H9 (cell line): ENCODE results near the gene STAT3. TPM values are rescaled to one million over a fixed set of nuclear protein-coding genes. Genes with fewer than 3 reads are reported as not detected.

Experiments used
- DNase-seq: peaks from one replicate; pipeline ENCODE4 v3.0.0-alpha.2; 2017
- H2AFZ ChIP-seq: one replicate; pipeline ENCODE4 v1.6.1; 2013; ENCODE audit warnings: mild to moderate bottlenecking, low read length, control low read depth, moderate library complexity
- H2AK5ac ChIP-seq: 2 replicates; pipeline ENCODE4 v1.6.1; 2013; ENCODE audit warnings: low read length, control low read depth, mixed read lengths; ENCODE audit not compliant: insufficient read length
- H2BK120ac ChIP-seq: one replicate; pipeline ENCODE4 v1.6.1; 2013; ENCODE audit warnings: low read depth, mild to moderate bottlenecking, low read length, control low read depth, inconsistent platforms; ENCODE audit not compliant: poor library complexity, severe bottlenecking
- H2BK12ac ChIP-seq: 2 replicates; pipeline ENCODE4 v1.6.1; 2013; ENCODE audit warnings: low read length, control low read depth, mixed read lengths, low read depth; ENCODE audit not compliant: insufficient read length
- H2BK15ac ChIP-seq: 2 replicates; pipeline ENCODE4 v1.6.1; 2013; ENCODE audit warnings: low read depth, low read length, control low read depth
- H2BK20ac ChIP-seq: one replicate; pipeline ENCODE4 v1.6.1; 2013; ENCODE audit warnings: low read depth, mild to moderate bottlenecking, low read length, control low read depth, inconsistent platforms; ENCODE audit not compliant: poor library complexity, severe bottlenecking
- H2BK5ac ChIP-seq: 2 replicates; pipeline ENCODE4 v1.6.1; 2013; ENCODE audit warnings: low read length, control low read depth, mixed read lengths; ENCODE audit not compliant: insufficient read length
- H3K14ac ChIP-seq: 2 replicates; pipeline ENCODE4 v1.6.1; 2013; ENCODE audit warnings: low read length, control low read depth; ENCODE audit not compliant: insufficient read depth
- H3K18ac ChIP-seq: 2 replicates; pipeline ENCODE4 v1.6.1; 2013; ENCODE audit warnings: low read depth, mild to moderate bottlenecking, mixed read lengths, low read length, control low read depth; ENCODE audit not compliant: insufficient read length
- H3K23ac ChIP-seq: 2 replicates; pipeline ENCODE4 v1.6.1; 2013; ENCODE audit warnings: low read length, control low read depth, mixed read lengths, low read depth; ENCODE audit not compliant: insufficient read length
- H3K23me2 ChIP-seq: 2 replicates; pipeline ENCODE4 v1.6.1; 2013; ENCODE audit warnings: low read depth, mild to moderate bottlenecking, mixed read lengths, low read length, control low read depth; ENCODE audit not compliant: insufficient read length, poor library complexity, severe bottlenecking
- H3K27ac ChIP-seq: 2 replicates; pipeline ENCODE4 v1.5.1; 2013; ENCODE audit warnings: low read length, control low read depth, mixed read lengths, low read depth; ENCODE audit not compliant: insufficient read length
- H3K27me3 ChIP-seq: 2 replicates; pipeline ENCODE4 v1.6.1; 2013; ENCODE audit warnings: low read length, control low read depth, inconsistent platforms; ENCODE audit not compliant: insufficient read depth
- H3K4ac ChIP-seq: 2 replicates; pipeline ENCODE4 v1.6.1; 2013; ENCODE audit warnings: low read depth, mild to moderate bottlenecking, control low read depth, inconsistent platforms, low read length, moderate library complexity
- H3K4me1 ChIP-seq: 2 replicates; pipeline ENCODE4 v1.6.1; 2013; ENCODE audit warnings: low read length, control low read depth, inconsistent platforms; ENCODE audit not compliant: insufficient read depth
- H3K4me2 ChIP-seq: 2 replicates; pipeline ENCODE4 v1.6.1; 2013; ENCODE audit warnings: low read length, control low read depth, mixed read lengths; ENCODE audit not compliant: insufficient read length, insufficient read depth
- H3K56ac ChIP-seq: 2 replicates; pipeline ENCODE4 v1.6.1; 2013; ENCODE audit warnings: low read depth, mild to moderate bottlenecking, mixed read lengths, low read length, control low read depth; ENCODE audit not compliant: insufficient read length
- H3K79me1 ChIP-seq: 2 replicates; pipeline ENCODE4 v1.6.1; 2013; ENCODE audit warnings: low read depth, mild to moderate bottlenecking, moderate library complexity, low read length, control low read depth, inconsistent platforms; ENCODE audit not compliant: insufficient read depth, poor library complexity, severe bottlenecking
- H3K79me2 ChIP-seq: 2 replicates; pipeline ENCODE4 v1.6.1; 2013; ENCODE audit warnings: low read length, control low read depth, inconsistent platforms; ENCODE audit not compliant: insufficient read depth
- H3K9ac ChIP-seq: 2 replicates; pipeline ENCODE4 v1.6.1; 2013; ENCODE audit warnings: low read length, control low read depth, mixed read lengths; ENCODE audit not compliant: insufficient read length; ENCODE audit errors: extremely low read depth
- H3K9me3 ChIP-seq: one replicate; pipeline ENCODE4 v1.6.1; 2013; ENCODE audit warnings: low read depth, low read length, inconsistent platforms; ENCODE audit not compliant: control insufficient read depth
- H3T11ph ChIP-seq: one replicate; pipeline ENCODE4 v1.6.1; 2013; ENCODE audit warnings: mild to moderate bottlenecking, low read length, control low read depth, inconsistent platforms
- H4K20me1 ChIP-seq: one replicate; pipeline ENCODE4 v1.6.1; 2013; ENCODE audit not compliant: control insufficient read depth, insufficient read length, insufficient read depth
- H4K5ac ChIP-seq: 2 replicates; pipeline ENCODE4 v1.6.1; 2013; ENCODE audit warnings: low read depth, mild to moderate bottlenecking, mixed read lengths, low read length, control low read depth; ENCODE audit not compliant: insufficient read length
- H4K8ac ChIP-seq: replicated peaks from 2 replicates; pipeline ENCODE4 v1.6.1; 2013; ENCODE audit warnings: low read length, control low read depth, mixed read lengths, low read depth; ENCODE audit not compliant: insufficient read length
- H4K91ac ChIP-seq: 2 replicates; pipeline ENCODE4 v1.6.1; 2013; ENCODE audit warnings: low read depth, mild to moderate bottlenecking, moderate library complexity, mixed read lengths, low read length, control low read depth; ENCODE audit not compliant: insufficient read length
- H3K27ac Mint-ChIP-seq, 3 experiments: 2 replicates in 2 of 3; 3 replicates in 1 of 3; pipeline ENCODE4 v1.8.0; 2020 to 2021; ENCODE audit warnings: mixed read lengths in 3 of 3, mild to moderate bottlenecking in 1 of 3, moderate library complexity in 1 of 3
- H3K27me3 Mint-ChIP-seq: 2 replicates; pipeline ENCODE4 v1.8.0; 2021; ENCODE audit warnings: low read depth, mild to moderate bottlenecking, moderate library complexity, mixed read lengths
- H3K36me3 Mint-ChIP-seq, 3 experiments: 2 replicates in 2 of 3; 3 replicates in 1 of 3; pipeline ENCODE4 v1.8.0; 2020 to 2021; ENCODE audit warnings: low read depth in 3 of 3, mixed read lengths in 3 of 3; ENCODE audit not compliant: insufficient read depth in 1 of 3
- H3K4me1 Mint-ChIP-seq, 2 experiments: 2 replicates each; pipeline ENCODE4 v1.8.0; 2020; ENCODE audit warnings: mixed read lengths in 2 of 2
- H3K4me3 Mint-ChIP-seq, 2 experiments: 2 replicates in 1 of 2; 3 replicates in 1 of 2; pipeline ENCODE4 v1.8.0; 2020 to 2021; ENCODE audit warnings: mild to moderate bottlenecking in 2 of 2, mixed read lengths in 2 of 2, moderate library complexity in 1 of 2
- H3K9me3 Mint-ChIP-seq, 2 experiments: 2 replicates in 1 of 2; 3 replicates in 1 of 2; pipeline ENCODE4 v1.8.0; 2020; ENCODE audit warnings: mild to moderate bottlenecking in 2 of 2, mixed read lengths in 2 of 2, moderate library complexity in 1 of 2
- WGBS: extraction: QIAGEN DNeasy Blood & Tissue Kit; methylation state at CpG from one replicate; pipeline ENCODE4 v1.1.7; 2013; ENCODE audit warnings: missing lambda C conversion rate, low lambda C conversion rate, mixed read lengths; ENCODE audit not compliant: insufficient read length; ENCODE audit errors: extremely low coverage; 5-methylcytosine and 5-hydroxymethylcytosine counted together
- total RNA-seq: library from RNA; stranded (reverse); gene quantifications from 2 replicates; pipeline ENCODE4 v1.2.1, GENCODE V29; 2021
- TF ChIP-seq, protein P1 (sequence below): fragments of 200-600 bp; sonication (generic); conservative IDR thresholded peaks from 3 replicates; pipeline ENCODE4 v1.8.0; 2021; ENCODE audit warnings: antibody characterized with exemption, mild to moderate bottlenecking

STAT3 gene
- total RNA-seq, 1 experiment from 2014 or later: 83.2 TPM

GRCh38 chr17:42266918-42267766 lies 121.1 kb downstream of the STAT3 start:
- peaks cover 0 to 4% of the 10 kb centered on the region in 2 experiments; a peak in 1 of 5 replicates for H3K9me3 Mint-ChIP-seq
- H3T11ph ChIP-seq: no peak overlapping the region
- no peaks in the 10 kb centered on the region for H4K20me1 ChIP-seq
- H3K27ac Mint-ChIP-seq: no peak overlapping the region
- H3K14ac ChIP-seq: no peak overlapping the region
- no peak overlapping the region for H2AFZ ChIP-seq
- no peak overlapping the region for H2BK15ac ChIP-seq
- no peak overlapping the region for H2BK12ac ChIP-seq
- H3K27ac ChIP-seq: no peak overlapping the region
- H4K8ac ChIP-seq: no peak overlapping the region
- H3K79me2 ChIP-seq: no peaks in the 10 kb centered on the region; the same call in 1 of the 2 replicates
- H3K4ac ChIP-seq: no peak overlapping the region
- no peak for DNase-seq
- no peaks in the 10 kb centered on the region for H3K9me3 ChIP-seq
- H3K23me2 ChIP-seq: no peaks in the 10 kb centered on the region
- H3K4me1 Mint-ChIP-seq: peaks cover 5 to 10% of the 10 kb centered on the region in 2 experiments
- H2BK120ac ChIP-seq: no peak overlapping the region
- no peak overlapping the region for H3K4me3 Mint-ChIP-seq
- no peak overlapping the region for H3K56ac ChIP-seq
- TF ChIP-seq, protein P1, sequence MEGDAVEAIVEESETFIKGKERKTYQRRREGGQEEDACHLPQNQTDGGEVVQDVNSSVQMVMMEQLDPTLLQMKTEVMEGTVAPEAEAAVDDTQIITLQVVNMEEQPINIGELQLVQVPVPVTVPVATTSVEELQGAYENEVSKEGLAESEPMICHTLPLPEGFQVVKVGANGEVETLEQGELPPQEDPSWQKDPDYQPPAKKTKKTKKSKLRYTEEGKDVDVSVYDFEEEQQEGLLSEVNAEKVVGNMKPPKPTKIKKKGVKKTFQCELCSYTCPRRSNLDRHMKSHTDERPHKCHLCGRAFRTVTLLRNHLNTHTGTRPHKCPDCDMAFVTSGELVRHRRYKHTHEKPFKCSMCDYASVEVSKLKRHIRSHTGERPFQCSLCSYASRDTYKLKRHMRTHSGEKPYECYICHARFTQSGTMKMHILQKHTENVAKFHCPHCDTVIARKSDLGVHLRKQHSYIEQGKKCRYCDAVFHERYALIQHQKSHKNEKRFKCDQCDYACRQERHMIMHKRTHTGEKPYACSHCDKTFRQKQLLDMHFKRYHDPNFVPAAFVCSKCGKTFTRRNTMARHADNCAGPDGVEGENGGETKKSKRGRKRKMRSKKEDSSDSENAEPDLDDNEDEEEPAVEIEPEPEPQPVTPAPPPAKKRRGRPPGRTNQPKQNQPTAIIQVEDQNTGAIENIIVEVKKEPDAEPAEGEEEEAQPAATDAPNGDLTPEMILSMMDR: no peak
- no peak overlapping the region for H3K23ac ChIP-seq
- H2BK20ac ChIP-seq: no peak overlapping the region
- no peaks in the 10 kb centered on the region for H3K27me3 Mint-ChIP-seq
- H4K91ac ChIP-seq: no peak overlapping the region
- no peak overlapping the region for H3K18ac ChIP-seq
- H3K36me3 Mint-ChIP-seq: no peaks in the 10 kb centered on the region; a peak in 2 of 7 replicates
- no peak overlapping the region for H3K9ac ChIP-seq
- no peak overlapping the region for H2BK5ac ChIP-seq
- no peak overlapping the region for H3K4me2 ChIP-seq
- peaks cover 5% of the 10 kb centered on the region for H3K79me1 ChIP-seq
- WGBS: no CpG with 5 or more reads among the region's 9 CpGs
- no peak overlapping the region for H2AK5ac ChIP-seq
- peaks cover under 1% of the 10 kb centered on the region; the same call in 1 of the 2 replicates for H3K4me1 ChIP-seq
- H3K27me3 ChIP-seq: no peaks in the 10 kb centered on the region
- no peak overlapping the region for H4K5ac ChIP-seq
